ENCODE measurements around the gene XIRP2.

DNA sequence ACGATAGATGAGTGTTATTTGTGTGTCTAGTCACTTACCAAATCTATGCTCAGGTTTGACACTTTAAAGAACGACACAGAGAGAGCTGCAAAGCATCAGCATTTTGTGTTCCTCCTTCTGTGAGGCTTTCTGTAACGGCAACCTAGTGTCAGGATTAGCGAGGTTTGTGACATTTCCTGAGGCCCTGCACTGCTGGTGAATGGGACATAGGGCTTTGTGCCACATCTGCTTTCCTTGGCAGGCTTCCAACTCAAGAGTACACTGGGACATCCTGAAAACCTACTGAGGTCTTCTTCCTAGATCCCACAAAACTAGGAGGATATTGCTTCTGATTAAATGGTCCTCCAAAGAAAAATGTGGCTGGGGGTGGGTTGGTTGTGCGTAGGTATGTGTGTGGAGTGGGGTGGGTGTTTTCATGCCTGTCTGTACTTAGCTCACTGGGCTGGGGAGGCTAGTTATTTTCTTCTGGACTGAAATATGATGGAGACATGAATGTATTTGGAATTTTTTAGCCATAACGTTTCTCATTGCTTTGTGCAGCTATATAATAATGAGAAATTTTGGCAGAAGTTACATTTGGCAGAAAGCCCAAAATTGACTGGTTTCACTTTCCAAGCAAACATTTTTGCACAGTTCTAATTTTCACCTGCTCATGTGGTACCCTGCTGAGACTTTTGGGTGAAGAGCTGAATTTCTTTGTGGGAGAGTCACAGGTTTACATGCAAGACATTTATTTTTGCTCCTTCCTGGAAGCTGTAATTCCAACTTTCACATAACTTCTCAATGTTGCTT lies 308.4 kb downstream of the XIRP2 start:
- no peak for TF ChIP-seq POLR2AphosphoS5 (IDR thresholded peaks at IDR 0.05; ENCODE audit: low read depth, low read length)
- TF ChIP-seq TAF1 (IDR thresholded peaks at IDR 0.05; ENCODE audit: borderline replicate concordance, low read depth, low read length), result no peak

All from GM12892 (cell line).